Panc1 (cell line): ENCODE data around the gene CREBZF.

ENCODE experiments used
- POLR2AphosphoS5 ChIP-seq: IDR thresholded peaks from 2 replicates; pipeline ENCODE4 v1.6.1; 2012; ENCODE audit warnings: mild to moderate bottlenecking, low read depth, low read length, moderate library complexity
- SIN3A ChIP-seq: IDR thresholded peaks from 2 replicates; pipeline ENCODE4 v1.6.1; 2012; ENCODE audit warnings: low read depth, mild to moderate bottlenecking, low read length, moderate library complexity, borderline replicate concordance; ENCODE audit not compliant: insufficient read depth
- TF ChIP-seq, protein P1 (sequence below): fragments of 450-650 bp; IDR thresholded peaks from 2 replicates; pipeline ENCODE4 v1.5.1; 2017; ENCODE audit warnings: mild to moderate bottlenecking
- TF ChIP-seq, protein P2 (sequence below), 2 experiments: IDR thresholded peaks; 2 replicates each; pipeline ENCODE4 v1.6.1; 2011 to 2012; ENCODE audit warnings: low read depth in 2 of 2, control low read depth in 1 of 2, low read length in 1 of 2, mild to moderate bottlenecking in 1 of 2, moderate library complexity in 1 of 2; ENCODE audit not compliant: insufficient read depth in 1 of 2

DNA sequence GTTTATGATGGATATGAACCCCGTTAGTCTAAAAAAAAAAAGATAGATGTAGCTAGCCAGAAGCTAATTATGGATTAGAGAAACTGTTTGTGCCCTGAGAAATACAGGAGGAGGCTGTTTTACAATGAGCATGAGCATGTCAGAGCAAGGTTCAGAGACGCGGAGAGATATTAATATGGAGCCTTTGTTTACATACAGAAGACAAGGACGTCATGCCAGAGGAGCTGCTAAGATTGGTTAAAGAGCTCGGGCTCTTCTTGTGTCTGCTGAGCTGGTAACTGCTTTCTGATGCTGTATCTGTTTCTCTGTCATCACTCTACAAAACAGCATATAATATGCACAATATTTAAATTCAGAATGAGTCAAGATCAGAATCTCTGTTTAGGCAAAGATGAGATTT lies 46.0 kb upstream of the CREBZF start:
- TF ChIP-seq, protein P1, sequence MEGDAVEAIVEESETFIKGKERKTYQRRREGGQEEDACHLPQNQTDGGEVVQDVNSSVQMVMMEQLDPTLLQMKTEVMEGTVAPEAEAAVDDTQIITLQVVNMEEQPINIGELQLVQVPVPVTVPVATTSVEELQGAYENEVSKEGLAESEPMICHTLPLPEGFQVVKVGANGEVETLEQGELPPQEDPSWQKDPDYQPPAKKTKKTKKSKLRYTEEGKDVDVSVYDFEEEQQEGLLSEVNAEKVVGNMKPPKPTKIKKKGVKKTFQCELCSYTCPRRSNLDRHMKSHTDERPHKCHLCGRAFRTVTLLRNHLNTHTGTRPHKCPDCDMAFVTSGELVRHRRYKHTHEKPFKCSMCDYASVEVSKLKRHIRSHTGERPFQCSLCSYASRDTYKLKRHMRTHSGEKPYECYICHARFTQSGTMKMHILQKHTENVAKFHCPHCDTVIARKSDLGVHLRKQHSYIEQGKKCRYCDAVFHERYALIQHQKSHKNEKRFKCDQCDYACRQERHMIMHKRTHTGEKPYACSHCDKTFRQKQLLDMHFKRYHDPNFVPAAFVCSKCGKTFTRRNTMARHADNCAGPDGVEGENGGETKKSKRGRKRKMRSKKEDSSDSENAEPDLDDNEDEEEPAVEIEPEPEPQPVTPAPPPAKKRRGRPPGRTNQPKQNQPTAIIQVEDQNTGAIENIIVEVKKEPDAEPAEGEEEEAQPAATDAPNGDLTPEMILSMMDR: no peak
- TF ChIP-seq SIN3A (no peak), POLR2AphosphoS5 (no peak)
- TF ChIP-seq, protein P2, sequence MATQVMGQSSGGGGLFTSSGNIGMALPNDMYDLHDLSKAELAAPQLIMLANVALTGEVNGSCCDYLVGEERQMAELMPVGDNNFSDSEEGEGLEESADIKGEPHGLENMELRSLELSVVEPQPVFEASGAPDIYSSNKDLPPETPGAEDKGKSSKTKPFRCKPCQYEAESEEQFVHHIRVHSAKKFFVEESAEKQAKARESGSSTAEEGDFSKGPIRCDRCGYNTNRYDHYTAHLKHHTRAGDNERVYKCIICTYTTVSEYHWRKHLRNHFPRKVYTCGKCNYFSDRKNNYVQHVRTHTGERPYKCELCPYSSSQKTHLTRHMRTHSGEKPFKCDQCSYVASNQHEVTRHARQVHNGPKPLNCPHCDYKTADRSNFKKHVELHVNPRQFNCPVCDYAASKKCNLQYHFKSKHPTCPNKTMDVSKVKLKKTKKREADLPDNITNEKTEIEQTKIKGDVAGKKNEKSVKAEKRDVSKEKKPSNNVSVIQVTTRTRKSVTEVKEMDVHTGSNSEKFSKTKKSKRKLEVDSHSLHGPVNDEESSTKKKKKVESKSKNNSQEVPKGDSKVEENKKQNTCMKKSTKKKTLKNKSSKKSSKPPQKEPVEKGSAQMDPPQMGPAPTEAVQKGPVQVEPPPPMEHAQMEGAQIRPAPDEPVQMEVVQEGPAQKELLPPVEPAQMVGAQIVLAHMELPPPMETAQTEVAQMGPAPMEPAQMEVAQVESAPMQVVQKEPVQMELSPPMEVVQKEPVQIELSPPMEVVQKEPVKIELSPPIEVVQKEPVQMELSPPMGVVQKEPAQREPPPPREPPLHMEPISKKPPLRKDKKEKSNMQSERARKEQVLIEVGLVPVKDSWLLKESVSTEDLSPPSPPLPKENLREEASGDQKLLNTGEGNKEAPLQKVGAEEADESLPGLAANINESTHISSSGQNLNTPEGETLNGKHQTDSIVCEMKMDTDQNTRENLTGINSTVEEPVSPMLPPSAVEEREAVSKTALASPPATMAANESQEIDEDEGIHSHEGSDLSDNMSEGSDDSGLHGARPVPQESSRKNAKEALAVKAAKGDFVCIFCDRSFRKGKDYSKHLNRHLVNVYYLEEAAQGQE (IDR thresholded peaks at IDR 0.05; ENCODE audit: insufficient read depth in 1 of 2, low read depth in 2 of 2, low read length in 1 of 2): no peak
